ENCODE results near the gene PROZ. TPM values are rescaled to one million over a fixed set of nuclear protein-coding genes. Genes with fewer than 3 reads are reported as not detected.
A peak's percentile ranks its signal among the peaks of the same experiment; 100 is the strongest.

The PROZ gene
- polyA plus RNA-seq, 4 donors, result 0.86 to 3.9 (median 2.4) TPM

DNA sequence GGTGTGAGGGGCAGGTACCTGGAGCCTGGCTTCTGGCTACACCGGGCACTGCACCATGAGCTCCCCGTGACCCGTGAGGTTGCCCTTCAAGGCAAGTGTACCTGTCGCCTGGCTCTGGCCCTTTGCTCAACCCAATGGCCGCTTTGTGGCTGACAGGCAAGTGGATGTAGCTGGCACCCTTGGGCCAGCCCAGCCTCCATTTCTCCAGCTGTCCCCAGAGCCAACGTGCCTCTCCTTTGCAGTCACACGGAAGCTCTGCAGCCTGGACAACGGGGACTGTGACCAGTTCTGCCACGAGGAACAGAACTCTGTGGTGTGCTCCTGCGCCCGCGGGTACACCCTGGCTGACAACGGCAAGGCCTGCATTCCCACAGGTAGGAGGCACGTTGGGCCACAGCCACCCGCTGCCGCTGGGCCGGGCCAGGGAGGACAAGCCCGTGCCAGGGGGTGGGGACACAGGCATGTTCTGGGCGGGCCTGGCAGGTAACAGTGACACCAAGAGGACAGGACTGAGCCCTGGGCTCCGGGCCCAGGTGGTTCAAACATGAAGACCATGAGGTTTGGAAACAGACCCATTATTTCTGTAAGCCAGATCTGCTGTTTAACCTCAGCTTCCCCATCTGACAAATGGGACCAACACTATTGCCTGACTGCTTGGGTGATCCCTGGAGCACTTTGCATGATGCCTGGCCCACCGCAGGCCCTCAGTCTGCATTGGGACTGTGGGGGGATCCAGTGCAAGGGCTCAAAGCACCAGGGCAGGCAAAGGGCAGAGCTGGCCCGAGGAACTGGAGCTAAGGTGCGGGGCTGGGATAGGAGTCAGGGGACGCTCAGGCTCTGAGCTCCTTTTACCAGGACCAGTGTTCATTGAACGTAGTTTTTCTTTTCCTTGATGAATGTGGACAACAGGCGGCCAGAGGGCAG is 17.5 kb upstream of the PROZ start:
- DNase-seq (ENCODE audit: low read depth in 4 of 4, low spot score in 2 of 4), result no peak

DNA sequence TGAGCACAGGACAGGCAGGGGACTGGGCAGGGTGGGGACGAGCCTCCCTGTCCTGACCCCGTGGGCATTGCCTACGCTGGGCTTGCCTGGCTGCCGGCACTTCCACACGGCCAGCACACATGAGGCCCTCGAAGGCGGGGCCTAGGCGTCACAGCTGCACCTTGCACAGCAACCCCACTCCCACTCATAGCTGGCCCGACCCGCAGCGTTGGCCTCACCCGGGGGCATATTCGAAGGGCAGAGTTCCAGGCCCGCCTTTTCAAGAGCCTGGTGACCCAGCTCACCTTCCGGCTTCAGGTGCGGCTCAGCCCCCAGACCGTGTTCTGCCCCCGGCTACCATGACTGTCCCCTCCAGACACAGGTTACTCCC is 16.9 kb upstream of the PROZ start:
- no peak for DNase-seq (ENCODE audit: low read depth in 4 of 4, low spot score in 2 of 4)

DNA sequence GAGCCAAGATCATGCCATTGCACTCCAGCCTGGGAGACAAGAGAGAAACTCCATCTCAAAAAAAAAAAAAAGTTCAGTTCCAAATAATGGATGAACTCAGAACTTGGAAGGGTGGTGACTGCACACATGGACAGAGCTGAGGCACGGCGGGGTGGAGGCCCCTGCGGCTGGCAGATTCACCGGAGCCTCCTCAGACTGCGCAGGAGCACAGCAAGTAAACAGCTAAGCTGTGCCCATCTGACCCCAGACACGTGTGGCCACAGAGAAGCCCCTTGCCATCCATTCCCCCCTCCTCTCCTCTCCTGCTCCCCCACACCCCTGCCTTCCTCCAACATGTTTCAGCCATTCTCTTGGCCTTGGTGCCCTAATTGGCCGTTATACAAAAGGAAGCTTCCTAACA is 15.6 kb upstream of the PROZ start:
- DNase-seq (ENCODE audit: low read depth in 4 of 4, low spot score in 2 of 4), result no peak

DNA sequence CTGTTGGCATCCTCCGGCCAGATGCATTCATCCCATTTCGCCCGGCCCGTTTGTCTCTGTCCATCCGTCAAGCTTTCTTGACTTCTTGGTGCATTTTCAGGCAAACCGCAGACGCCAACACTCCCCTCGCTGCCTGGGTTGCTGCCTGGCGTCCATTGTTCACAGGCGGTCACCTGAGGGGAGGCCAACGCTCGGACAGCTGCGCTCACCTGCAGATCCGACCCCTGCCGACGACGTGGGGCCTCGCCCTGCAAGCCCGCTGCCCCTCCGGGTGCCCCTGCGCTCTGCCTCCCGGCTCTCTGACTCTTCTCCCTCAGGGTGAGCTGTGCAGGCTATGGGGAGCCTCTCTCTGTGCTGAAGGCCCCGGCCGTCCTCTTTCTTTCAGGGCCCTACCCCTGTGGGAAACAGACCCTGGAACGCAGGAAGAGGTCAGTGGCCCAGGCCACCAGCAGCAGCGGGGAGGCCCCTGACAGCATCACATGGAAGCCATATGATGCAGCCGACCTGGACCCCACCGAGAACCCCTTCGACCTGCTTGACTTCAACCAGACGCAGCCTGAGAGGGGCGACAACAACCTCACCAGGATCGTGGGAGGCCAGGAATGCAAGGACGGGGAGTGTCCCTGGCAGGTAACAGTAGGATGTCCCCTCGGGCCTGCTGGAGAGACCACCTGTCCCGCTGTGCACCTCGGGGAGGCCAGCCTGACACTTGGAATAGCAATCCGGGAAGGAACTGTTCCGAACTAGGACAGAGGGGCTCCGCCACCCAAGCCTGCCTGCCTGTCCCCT is 14.8 kb upstream of the PROZ start:
- no peak for DNase-seq (ENCODE audit: low read depth in 4 of 4, low spot score in 2 of 4)

DNA sequence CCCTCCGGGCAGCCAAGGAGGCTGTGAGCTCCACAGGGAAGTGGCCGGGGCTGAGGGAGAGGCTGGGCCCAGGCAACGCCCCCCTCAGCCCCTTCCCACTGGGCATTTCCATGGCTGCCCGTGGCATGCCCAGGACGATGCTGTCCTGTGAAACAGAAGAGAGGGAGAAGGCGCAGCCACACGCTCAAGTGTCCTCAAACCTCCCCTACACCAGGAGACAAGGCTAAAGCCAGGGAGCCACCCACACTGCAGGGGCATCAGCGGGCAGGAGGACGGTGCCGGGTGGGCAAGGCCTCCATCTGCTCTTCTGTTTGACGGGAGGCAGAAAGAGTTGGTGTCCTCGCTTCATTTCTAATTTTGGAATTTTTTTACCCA is 14.2 kb upstream of the PROZ start:
- DNase-seq (ENCODE audit: low read depth in 4 of 4, low spot score in 2 of 4), result no peak

DNA sequence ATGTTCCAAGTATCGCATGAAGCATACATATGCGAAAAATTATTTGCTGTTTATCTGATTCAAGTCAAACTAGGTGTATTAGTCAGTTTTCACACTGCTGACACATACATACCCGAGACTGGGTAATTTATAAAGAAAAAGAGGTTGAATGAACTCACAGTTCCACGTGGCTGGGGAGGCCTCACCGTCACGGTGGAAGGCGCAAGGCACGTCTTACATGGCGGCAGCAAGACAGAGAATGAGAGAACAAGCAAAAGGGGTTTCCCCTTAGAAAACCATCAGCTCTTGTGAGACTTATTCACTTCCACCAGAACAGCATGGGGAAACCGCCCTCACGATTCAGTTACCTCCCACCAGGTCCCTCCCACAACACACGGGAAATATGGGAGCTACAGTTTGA is 13.0 kb upstream of the PROZ start:
- no peak for DNase-seq (ENCODE audit: low read depth in 4 of 4, low spot score in 2 of 4)

DNA sequence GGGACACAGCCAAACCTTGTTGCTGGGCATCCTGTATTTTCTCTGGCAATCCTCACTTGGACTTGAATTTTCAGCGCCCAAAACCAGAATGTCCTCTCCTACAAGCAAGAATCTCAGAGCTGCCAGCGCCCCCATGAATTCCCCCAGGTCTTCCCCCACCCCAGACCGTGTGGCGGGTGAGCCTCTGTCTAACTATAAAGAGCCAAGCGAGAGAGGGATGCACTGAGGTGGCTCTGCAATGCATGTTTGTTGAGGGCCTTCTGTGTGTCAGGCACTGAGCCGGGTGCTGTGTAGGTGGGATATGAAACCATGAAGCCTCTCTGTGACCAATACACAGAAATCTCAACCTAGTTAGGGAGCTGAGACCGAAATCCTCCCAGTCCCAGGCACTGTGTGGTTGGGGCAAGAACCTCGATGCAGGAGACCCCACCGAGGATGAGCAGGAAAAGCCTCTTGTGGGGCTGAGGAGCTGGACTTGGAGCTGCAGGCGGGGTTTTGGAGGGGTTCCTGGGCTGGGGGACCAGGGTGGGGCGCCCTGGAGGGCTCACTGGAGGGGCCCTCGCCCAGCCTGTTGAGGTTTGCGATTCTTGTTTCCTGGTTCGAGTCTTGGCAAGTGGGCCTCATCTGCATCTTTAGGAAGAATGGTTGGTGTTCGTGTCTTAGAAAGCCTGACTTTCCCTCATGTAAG is 12.4 kb upstream of the PROZ start:
- DNase-seq (ENCODE audit: low read depth in 4 of 4, low spot score in 2 of 4), result no peak

DNA sequence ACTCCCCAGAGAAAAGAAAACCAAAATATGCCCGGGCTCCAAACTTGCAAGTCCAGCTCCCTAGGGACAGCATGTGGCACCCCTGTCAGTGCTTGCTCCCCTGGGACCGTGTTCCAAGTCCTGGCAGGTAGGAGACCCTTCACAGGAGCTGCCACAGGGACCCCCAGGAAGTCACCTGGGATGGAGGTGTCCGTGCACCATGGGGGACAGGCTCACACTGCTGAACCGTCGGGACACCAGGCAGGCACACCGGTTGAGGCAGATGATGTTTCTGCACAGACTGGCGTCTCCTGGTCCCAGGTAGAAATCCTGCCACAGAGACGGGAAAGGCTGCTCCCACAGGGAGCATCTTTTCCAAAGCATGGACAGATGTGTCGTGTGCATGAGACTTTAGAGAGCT is 11.7 kb upstream of the PROZ start:
- DNase-seq (ENCODE audit: low read depth in 4 of 4, low spot score in 2 of 4), result no peak

DNA sequence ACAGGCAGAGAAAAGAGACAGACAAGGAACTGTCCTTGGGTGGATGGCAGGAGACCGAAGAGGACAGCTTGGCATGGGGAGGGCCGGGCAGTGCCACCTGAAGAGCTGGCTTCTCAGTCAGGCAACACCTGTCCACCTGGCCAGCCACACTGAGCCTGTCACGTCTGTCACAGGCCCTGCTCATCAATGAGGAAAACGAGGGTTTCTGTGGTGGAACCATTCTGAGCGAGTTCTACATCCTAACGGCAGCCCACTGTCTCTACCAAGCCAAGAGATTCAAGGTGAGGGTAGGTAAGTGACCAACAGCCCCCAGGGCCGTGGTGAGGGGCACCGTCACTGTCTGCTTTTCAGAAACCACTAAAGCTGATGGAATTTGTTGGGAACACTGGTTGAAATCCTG is 11.2 kb upstream of the PROZ start:
- DNase-seq (ENCODE audit: low read depth in 4 of 4, low spot score in 2 of 4), result no peak

DNA sequence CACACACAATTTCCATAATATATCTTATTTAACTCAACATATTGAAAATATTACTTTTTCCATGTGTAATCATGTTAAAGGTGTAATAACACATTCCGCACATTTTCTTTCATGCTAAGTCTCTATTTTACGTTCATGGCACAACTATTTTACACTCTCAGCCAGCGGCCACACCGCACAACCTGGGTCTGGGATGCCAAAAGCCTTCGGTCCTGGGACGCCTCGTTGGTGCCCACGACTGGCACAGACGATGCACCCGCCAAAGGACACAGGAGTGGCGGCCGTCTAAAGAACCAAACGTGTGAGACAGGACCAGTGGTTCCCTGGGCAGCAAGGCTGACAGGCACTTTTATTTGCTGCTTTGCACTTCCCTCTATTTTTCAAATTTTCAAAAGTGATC is 10.0 kb upstream of the PROZ start:
- DNase-seq (ENCODE audit: low read depth in 4 of 4, low spot score in 2 of 4), result no peak

DNA sequence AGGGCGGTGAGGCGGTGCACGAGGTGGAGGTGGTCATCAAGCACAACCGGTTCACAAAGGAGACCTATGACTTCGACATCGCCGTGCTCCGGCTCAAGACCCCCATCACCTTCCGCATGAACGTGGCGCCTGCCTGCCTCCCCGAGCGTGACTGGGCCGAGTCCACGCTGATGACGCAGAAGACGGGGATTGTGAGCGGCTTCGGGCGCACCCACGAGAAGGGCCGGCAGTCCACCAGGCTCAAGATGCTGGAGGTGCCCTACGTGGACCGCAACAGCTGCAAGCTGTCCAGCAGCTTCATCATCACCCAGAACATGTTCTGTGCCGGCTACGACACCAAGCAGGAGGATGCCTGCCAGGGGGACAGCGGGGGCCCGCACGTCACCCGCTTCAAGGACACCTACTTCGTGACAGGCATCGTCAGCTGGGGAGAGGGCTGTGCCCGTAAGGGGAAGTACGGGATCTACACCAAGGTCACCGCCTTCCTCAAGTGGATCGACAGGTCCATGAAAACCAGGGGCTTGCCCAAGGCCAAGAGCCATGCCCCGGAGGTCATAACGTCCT is 9.4 kb upstream of the PROZ start:
- no peak for DNase-seq (ENCODE audit: low read depth in 4 of 4, low spot score in 2 of 4)

DNA sequence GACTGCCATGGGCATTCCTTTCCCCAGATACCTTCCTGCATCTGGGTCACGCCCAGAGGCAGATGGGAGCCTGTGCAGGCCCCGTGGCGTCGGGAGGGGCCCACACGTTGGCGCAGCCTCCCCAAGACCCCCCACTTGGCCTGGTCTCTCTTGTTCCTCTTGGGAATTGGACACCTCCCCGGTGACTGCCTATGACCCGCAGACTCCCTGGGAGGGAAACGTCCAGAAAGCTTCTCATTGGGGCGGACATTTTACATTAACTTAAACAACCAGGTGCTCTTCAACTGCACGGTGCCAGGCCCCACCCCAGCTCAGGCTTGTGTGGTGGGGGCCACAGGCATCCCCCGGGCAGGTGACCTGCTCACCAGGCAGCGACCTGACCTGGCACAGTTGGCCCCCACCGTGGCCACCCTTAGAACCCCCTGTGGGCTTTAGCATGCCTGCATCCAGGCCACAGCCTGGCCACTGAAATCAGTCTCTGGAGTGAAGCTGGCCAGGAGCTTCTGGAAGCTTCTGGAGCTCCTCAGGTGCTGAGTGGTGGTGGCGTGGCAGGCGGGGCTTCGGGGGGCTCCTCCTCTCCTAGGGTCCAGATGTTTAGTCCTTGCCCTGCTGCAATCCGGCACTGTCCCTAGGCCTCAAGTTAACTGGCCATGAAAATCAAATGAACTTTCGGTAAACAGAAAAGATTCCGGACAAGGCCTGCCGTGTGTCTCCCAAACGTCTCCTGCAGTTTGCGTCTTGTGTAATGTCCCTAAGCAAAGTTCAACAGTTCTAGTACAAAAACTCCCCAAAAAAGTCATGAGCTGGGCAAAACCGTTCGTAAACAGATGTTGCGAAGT is 8.5 kb upstream of the PROZ start:
- no peak for DNase-seq (ENCODE audit: low read depth in 4 of 4, low spot score in 2 of 4)

DNA sequence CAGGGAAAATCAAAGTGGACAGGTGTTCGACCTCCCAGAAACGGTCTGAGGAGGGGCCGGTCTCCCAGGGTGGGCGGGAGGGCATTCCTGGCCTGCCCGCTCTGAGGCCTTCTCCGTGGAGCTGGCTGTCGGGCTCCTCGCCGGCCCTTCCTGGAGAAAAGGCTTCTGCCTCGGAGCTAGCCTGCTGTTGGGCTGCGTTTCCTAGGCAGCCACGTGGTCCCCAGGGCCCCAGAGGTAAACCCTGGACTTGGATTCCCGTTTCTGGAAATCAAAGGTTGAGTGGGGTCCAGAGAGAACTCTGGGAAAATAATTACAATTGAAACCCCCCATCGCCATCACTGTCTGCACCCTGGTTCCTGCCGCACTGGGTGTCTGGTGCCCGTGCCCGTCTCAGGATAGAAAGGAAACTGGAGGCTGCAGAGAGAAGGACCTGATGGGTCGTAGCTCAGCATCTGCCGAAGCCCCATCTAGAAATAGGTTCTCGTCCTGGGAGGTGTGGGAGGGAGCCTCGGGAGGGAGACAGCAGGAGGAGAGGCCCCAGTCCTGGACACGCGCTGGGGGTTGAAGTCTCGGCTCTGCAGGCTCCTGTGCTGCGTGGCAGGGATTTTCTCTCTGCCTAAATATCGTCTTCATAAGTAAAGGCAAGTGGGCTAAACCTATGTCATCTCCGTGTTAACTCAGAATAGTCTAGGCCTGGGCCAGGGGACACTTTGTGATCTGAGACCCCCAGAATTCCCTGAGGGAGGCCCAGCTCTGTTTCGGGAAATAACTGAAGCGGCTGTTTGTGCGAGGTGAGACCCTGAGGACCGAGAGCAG is 7.7 kb upstream of the PROZ start:
- DNase-seq (ENCODE audit: low read depth in 4 of 4, low spot score in 2 of 4), result no peak

DNA sequence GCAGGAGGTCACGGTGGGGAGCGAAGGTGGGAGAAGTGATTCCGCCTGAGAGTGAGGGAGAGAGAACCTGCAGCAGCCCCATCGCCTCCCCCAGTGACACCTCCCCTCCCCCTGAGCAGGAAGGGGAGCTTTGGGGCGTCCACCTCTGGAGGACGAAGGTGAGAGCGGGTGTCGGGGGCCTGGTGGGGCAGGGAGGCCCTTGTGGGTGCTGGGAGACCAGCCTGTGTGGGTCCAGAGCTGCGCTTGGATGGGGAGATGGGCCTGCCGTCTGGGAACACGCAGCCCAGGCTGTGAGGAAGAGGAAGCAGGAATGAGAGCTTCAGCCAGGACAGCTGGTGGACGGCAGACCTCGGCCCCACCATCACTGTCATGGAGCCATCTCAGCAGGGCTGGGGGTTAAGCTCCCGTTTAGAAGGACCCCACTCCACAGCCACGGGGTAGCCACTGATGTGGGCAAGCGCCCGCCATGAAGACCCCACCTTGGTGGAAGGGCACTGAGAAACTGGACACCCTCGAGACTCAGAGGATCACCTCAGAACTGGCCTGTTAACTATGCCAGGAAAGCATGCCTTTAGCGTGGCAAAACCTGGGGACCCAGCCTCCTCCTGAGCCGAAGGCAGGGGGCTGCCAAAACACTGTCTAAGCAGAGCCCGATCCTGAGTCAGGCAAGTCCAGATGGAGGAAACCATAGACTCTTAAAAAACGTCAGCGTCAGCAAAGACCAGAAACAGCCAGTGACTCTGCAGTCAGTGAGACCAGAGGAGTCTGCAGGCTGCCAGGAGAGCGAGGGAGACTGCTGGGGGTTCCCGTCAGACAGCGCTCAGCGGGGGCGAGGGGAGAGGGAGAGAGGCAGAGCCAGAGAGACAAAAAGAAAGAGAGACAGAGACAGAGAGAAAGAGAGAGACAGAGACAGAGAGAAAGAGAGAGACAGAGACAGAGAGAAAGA is 6.4 kb upstream of the PROZ start:
- no peak for DNase-seq (ENCODE audit: low read depth in 4 of 4, low spot score in 2 of 4)

DNA sequence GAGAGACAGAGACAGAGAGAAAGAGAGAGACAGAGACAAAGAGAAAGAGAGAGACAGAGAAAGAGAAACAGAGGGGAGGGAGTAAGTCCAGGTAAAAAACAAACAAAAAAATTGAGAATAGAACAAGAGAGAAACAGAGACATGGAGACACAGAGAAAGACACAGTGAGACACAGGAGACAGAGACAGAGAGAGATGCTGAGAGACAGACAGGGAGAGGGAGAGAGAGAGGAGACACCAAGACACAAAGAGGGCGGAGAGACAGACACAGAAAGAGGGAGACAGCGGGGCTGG is 5.8 kb upstream of the PROZ start:
- no peak for DNase-seq (ENCODE audit: low read depth in 4 of 4, low spot score in 2 of 4)

DNA sequence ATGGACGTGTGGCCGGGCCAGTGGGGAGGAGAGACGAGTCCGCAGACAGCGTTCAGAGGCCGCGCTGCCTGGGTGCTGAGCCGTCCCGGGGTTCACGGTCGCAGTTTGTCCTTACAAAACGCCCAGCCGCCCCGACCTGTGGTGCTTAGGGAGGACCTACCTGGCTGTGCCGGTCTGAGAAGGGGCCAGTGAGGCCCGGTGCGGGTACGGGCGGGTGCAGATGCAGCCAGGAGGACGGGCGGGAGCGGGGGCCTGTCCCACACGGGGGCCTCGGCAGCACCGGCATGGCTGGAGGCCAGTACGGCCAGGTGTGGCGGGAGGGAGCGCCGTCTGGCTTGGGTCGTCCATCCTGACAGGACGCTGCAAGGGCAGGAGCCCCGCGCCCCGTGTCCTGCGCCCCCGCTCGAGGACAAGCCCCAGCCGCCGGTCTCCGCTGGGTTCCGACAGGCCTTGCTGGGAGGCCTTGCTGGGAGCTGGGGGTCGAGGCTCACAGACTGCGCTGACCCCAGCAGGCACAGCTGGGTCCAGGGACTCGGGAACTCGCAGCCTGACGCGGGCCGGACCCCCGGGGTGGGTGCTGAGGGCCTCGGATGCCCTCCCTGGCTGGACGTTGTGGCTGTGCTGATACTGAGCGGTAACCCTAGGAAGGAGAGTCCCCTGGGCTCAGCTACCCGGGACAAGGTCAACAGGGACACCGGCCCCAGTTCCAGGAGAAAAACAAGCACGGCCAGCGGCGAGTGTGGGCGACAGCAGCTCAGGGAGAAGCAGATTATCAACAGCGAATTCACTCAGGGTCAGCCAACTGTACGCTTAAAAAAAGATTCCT is 5.3 kb upstream of the PROZ start:
- DNase-seq (ENCODE audit: low read depth in 4 of 4, low spot score in 2 of 4), result peak in 1 of 4 donors; percentile 52
